Pancreas (tissue), 10 donors: ENCODE results near the gene ZNF185. TPM values are rescaled to one million over a fixed set of nuclear protein-coding genes. Genes with fewer than 3 reads are reported as not detected.

Experiments used
- ATAC-seq, 4 donors: fragments of 200-7000 bp; cut with Tn5 transposase; one replicate each; pipeline versions ENCODE4 v1.8.0 to v1.9.1; 2020; ENCODE audit warnings: mild to moderate bottlenecking in 4 of 4, moderate library complexity in 4 of 4
- DNase-seq, 6 donors: peaks; one replicate each; pipeline ENCODE4 v3.0.0-alpha.2; 2020
- FAIRE-seq: peaks from 2 replicates; lab custom pipeline; 2012; peaks lifted over from hg19 to GRCh38; lab: Jason Lieb, UNC
- H3K27ac ChIP-seq, 4 donors: fragments of 200-600 bp; sonication (generic); 1 replicate in 3 of 4; 2 replicates in 1 of 4; pipeline versions ENCODE4 v1.5.0 to v1.8.0; 2020
- H3K27me3 ChIP-seq, 4 donors: fragments of 200-600 bp; one replicate each; pipeline ENCODE4 v1.8.0; 2021
- H3K36me3 ChIP-seq, 3 donors: fragments of 200-600 bp; sonication (generic) in 1 of 3; one replicate each; pipeline versions ENCODE4 v1.5.0 to v1.8.0; 2020 to 2021
- H3K4me1 ChIP-seq, 3 donors: fragments of 200-600 bp; one replicate each; pipeline ENCODE4 v1.8.0; 2021
- H3K4me3 ChIP-seq, 4 donors: fragments of 200-600 bp; sonication (generic) in 2 of 4; one replicate each; pipeline versions ENCODE4 v1.5.0 to v1.8.0; 2020 to 2021
- H3K9me3 ChIP-seq, 4 donors: fragments of 200-600 bp; one replicate each; pipeline ENCODE4 v1.8.0; 2021
- WGBS, 2 donors: extraction: QIAGEN DNeasy Blood & Tissue Kit; methylation state at CpG; one replicate each; pipeline ENCODE4 v1.1.7; 2013; 5-methylcytosine and 5-hydroxymethylcytosine counted together
- intact Hi-C, 3 donors: fragments of 100-400 bp; cut with DNase I; formaldehyde crosslinking; loops; one replicate each; pipeline versions ENCODE4 v1.11.1 to v1.14.2; 2022
- polyA plus RNA-seq, 2 donors: library from polyadenylated mRNA; stranded (reverse); fragments of 200-250 nt; gene quantifications; one replicate each; pipeline ENCODE4 v1.2.3, GENCODE V29; 2013
- total RNA-seq, 6 donors: library from RNA; stranded (reverse); fragmentation: NEBNext Ultra II Directional in 4 of 6; extraction: Animal tissue kit (Norgen Biotek cat#: 25700) in 4 of 6; gene quantifications; one replicate each; pipeline versions ENCODE4 v1.2.1 to v1.2.4, GENCODE V29; 2021 to 2023
- TF ChIP-seq, protein P1 (sequence below), 4 donors: fragments of 200-600 bp; sonication (generic) in 3 of 4; IDR thresholded peaks; one replicate each; pipeline versions ENCODE4 v1.5.0 to v1.8.0; 2021; ENCODE audit warnings: antibody characterized with exemption in 4 of 4
- donor health status: healthy with polysubstance abuse.
- donor health status: DM: no; HTN: no; CAD: no; lungs with moderate emphysema.
- donor health status: DM: no; HTN: no; CAD: no.
- donor health status: control.
- donor health status: control.
- donor health status: Bipolar disorder and iron deficiency.
- donor health status: DM: yes; HTN: yes; CAD: no.
- donor health status: DM: no; HTN: no; CAD: no.
- donor health status: DM: no; HTN: no; CAD: no.
- donor health status: DM: yes; HTN: yes; CAD: no.

Gene ZNF185
- total and polyA plus RNA-seq, 8 donors, result 2.2 to 5.0 (median 3.0) TPM

DNA sequence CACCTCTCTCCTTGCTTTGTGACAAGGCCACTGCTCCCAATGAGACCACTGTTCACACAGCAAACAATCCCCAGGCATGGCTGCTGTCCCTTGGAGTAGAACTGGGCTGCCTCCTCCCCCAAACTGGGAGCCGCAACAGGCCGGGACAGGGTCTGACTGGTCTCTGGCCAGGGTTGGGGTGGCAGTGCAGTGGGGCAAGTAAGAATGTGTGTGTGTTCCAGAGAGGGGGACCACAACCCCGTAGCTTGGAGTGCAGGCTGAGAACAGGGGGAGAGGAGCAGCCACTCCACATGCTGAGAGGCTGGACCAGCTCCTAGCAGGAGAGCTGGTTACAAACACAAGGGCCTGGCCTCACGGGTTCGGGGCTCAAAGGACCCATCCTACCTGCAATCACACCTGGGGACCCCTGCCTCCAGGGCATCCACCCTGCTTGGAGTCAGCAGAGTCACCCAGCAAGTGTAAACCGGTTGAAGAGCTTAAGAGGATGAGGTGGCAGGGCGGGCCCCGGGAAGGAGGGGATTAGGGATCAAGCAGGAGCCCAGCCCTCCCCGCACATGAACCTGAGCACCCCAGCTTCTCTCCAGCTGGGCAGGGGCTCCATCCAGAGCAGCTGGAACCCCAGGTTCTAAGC, 3.8 kb upstream of the ZNF185 start:
- Histone ChIP-seq H3K9me3 (no peaks in the 10 kb centered on the region), H3K27me3 (peaks cover 0 to 8% (median 3%) of the 10 kb centered on the region in 4 donors), H3K27ac (no peak overlapping the region), H3K36me3 (no peaks in the 10 kb centered on the region), H3K4me1 (no peaks in the 10 kb centered on the region), H3K4me3 (no peak overlapping the region)
- no peak for ATAC-seq
- WGBS, 2 donors, result 78 to 86% methylated on average over 9 of the region's 9 CpGs
- no peak for DNase-seq
- intact Hi-C loops, result no loop called here
- no peak for FAIRE-seq
- TF ChIP-seq, protein P1, sequence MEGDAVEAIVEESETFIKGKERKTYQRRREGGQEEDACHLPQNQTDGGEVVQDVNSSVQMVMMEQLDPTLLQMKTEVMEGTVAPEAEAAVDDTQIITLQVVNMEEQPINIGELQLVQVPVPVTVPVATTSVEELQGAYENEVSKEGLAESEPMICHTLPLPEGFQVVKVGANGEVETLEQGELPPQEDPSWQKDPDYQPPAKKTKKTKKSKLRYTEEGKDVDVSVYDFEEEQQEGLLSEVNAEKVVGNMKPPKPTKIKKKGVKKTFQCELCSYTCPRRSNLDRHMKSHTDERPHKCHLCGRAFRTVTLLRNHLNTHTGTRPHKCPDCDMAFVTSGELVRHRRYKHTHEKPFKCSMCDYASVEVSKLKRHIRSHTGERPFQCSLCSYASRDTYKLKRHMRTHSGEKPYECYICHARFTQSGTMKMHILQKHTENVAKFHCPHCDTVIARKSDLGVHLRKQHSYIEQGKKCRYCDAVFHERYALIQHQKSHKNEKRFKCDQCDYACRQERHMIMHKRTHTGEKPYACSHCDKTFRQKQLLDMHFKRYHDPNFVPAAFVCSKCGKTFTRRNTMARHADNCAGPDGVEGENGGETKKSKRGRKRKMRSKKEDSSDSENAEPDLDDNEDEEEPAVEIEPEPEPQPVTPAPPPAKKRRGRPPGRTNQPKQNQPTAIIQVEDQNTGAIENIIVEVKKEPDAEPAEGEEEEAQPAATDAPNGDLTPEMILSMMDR (IDR thresholded peaks at IDR 0.05), result no peak

- ATAC-seq, result no peak
- intact Hi-C loops, result no loop called here
- FAIRE-seq, result no peak
- Histone ChIP-seq H3K4me3 (no peak overlapping the region), H3K36me3 (no peaks in the 10 kb centered on the region), H3K27ac (no peak overlapping the region), H3K4me1 (no peaks in the 10 kb centered on the region), H3K9me3 (no peaks in the 10 kb centered on the region), H3K27me3 (peaks cover 0 to 1% (median under 1%) of the 10 kb centered on the region in 4 donors)
- peak in 1 of 6 donors; percentile 41 for DNase-seq
- TF ChIP-seq, protein P1 (IDR thresholded peaks at IDR 0.05), result no peak
- 75 to 76% methylated on average over 3 of the region's 3 CpGs for WGBS, 2 donors
These were observed 2.7 kb upstream of the ZNF185 start for GRCh38 chrX:152895121-152895520.

- H3K27ac ChIP-seq, result no peak overlapping the region
- FAIRE-seq (no peak), DNase-seq (peak in 1 of 6 donors; percentile 55), ATAC-seq (peak in 2 of 4 donors; percentile 8 to 29)
- no peak overlapping the region for H3K4me3 ChIP-seq
- H3K36me3 ChIP-seq, result no peaks in the 10 kb centered on the region
- no peaks in the 10 kb centered on the region for H3K4me1 ChIP-seq
- WGBS, 2 donors, result 77 to 78% methylated on average over 8 of the region's 8 CpGs
- intact Hi-C loops, result no loop called here
- no peaks in the 10 kb centered on the region for H3K9me3 ChIP-seq
- TF ChIP-seq, protein P1 (IDR thresholded peaks at IDR 0.05), result no peak
- H3K27me3 ChIP-seq, result no peaks in the 10 kb centered on the region
These were observed 2.0 kb upstream of the ZNF185 start for GRCh38 chrX:152895724-152896420.

GRCh38 chrX:152896450-152896849, 1.4 kb upstream of the ZNF185 start:
- TF ChIP-seq, protein P1 (IDR thresholded peaks at IDR 0.05), result no peak
- peak in 1 of 4 donors; percentile 6 for ATAC-seq
- no peak for FAIRE-seq
- 70 to 77% methylated on average over 8 of the region's 8 CpGs for WGBS, 2 donors
- H3K27me3 ChIP-seq, result no peaks in the 10 kb centered on the region
- H3K4me1 ChIP-seq, result no peaks in the 10 kb centered on the region
- H3K36me3 ChIP-seq, result no peaks in the 10 kb centered on the region
- H3K27ac ChIP-seq, result no peak overlapping the region
- no peaks in the 10 kb centered on the region for H3K9me3 ChIP-seq
- H3K4me3 ChIP-seq, result no peak overlapping the region
- peak in 1 of 6 donors; percentile 17 for DNase-seq
- intact Hi-C loops, result no loop called here

DNA sequence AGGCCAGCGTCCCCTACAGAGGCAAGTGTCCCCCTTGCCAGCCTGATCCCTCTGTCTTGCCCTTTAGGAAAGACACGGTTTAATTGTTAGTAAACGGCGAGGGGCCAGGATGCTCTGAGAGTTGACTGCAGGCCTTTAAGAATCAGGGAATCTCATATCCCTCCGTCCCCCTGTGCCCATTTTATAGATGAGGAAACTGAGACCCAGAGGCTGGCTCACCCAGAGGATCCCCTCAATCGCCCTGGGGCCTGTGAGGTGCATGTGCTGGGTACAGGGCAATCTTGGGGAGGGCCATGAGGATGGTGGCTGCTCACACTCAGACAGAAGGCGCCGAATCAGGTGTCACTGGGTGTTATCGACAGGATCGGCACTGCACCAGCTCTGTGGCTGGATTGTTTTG, 575 bp downstream of the ZNF185 start:
- ATAC-seq, result no peak
- Histone ChIP-seq H3K27ac (no peak overlapping the region), H3K4me3 (peak overlapping the region in 2 of 4 donors; percentile 26 to 38), H3K36me3 (no peaks in the 10 kb centered on the region), H3K27me3 (peaks cover 0 to 5% (median 0%) of the 10 kb centered on the region in 4 donors), H3K4me1 (no peaks in the 10 kb centered on the region), H3K9me3 (no peaks in the 10 kb centered on the region)
- peak in 1 of 6 donors; percentile 40 for DNase-seq
- WGBS, 2 donors, result 55 to 65% methylated on average over 10 of the region's 10 CpGs
- TF ChIP-seq, protein P1 (IDR thresholded peaks at IDR 0.05), result no peak
- FAIRE-seq, result no peak
- intact Hi-C loops, result no loop called here
